AG04450 (cell line): ENCODE measurements around the gene FGF6. TPM values are rescaled to one million over a fixed set of nuclear protein-coding genes. Genes with fewer than 3 reads are reported as not detected.
"Not testable (repeated sequence)": the region's sequence is repeated elsewhere in the genome, so short reads cannot be mapped to it uniquely, and the experiment has no call there.

Experiments used
- CTCF ChIA-PET: fragments of 300-600, 350-600 bp; formaldehyde crosslinking; extraction: SDS; loops from one replicate; lab custom pipeline; 2022; ENCODE audit warnings: antibody characterized with exemption, inconsistent platforms; lab: Charles Lee
- POLR2A ChIA-PET: fragments of 350-600 bp; formaldehyde crosslinking; extraction: SDS; loops from one replicate; lab custom pipeline; 2021; ENCODE audit warnings: antibody characterized with exemption, inconsistent platforms; lab: Yijun Ruan, JAX
- DNase-seq: peaks from one replicate; pipeline ENCODE4 v3.0.0-alpha.2; 2011; ENCODE audit warnings: low read depth, low spot score
- H3K27ac ChIP-seq: one replicate; pipeline ENCODE4 v1.5.1; 2012; ENCODE audit warnings: low read depth, low read length, control low read depth
- H3K27me3 ChIP-seq: one replicate; pipeline ENCODE4 v1.6.0; 2012; ENCODE audit warnings: low read length; ENCODE audit not compliant: control insufficient read depth, insufficient read depth
- H3K4me3 ChIP-seq: 2 replicates; pipeline ENCODE4 v1.5.1; 2011; ENCODE audit warnings: mild to moderate bottlenecking, low read depth, low read length, control low read depth
- H3K9me3 ChIP-seq: 2 replicates; pipeline ENCODE4 v1.5.1; 2012; ENCODE audit warnings: low read length; ENCODE audit not compliant: control insufficient read depth, insufficient read depth
- CTCF ChIP-seq: IDR thresholded peaks from 2 replicates; pipeline ENCODE4 v1.5.1; 2011; ENCODE audit warnings: low read depth, low read length, control low read depth, inconsistent platforms
- polyA plus RNA-seq: library from polyadenylated mRNA; depleted of rRNA; stranded (reverse); fragments of >200 nt; gene quantifications from 2 replicates; pipeline ENCODE4 v1.2.3, GENCODE V29; 2011

Gene FGF6
- polyA plus RNA-seq, 1 experiment: not detected

GRCh38 chr12:4416276-4416675 lies 29.3 kb downstream of the FGF6 start:
- ChIA-PET POLR2A (no interaction called here), CTCF (no interaction called here)
- no peaks in the 10 kb centered on the region for H3K9me3 ChIP-seq
- H3K27ac ChIP-seq: no peak overlapping the region
- H3K4me3 ChIP-seq: no peak overlapping the region
- TF ChIP-seq CTCF: no peak
- H3K27me3 ChIP-seq: peaks cover 24% of the 10 kb centered on the region
- no peak for DNase-seq

- POLR2A ChIA-PET: no interaction called here
- Histone ChIP-seq H3K4me3 (no peak overlapping the region), H3K27ac (no peak overlapping the region), H3K9me3 (no peaks in the 10 kb centered on the region), H3K27me3 (peaks cover 12% of the 10 kb centered on the region)
- CTCF ChIA-PET: interaction anchor here (4.1 kb wide), 1 partner anchor 9 kb away, joined by 26 read pairs; no protein-coding TSS in a partner anchor
- no peak for TF ChIP-seq CTCF
- DNase-seq: no peak
Observed at GRCh38 chr12:4412465-4412864, 33.1 kb downstream of the FGF6 start.

- POLR2A ChIA-PET: no interaction called here
Observed at GRCh38 chr12:4412056-4412455, 33.6 kb downstream of the FGF6 start.

GRCh38 chr12:4407136-4407535 lies 38.5 kb downstream of the FGF6 start:
- TF ChIP-seq CTCF: no peak
- ChIA-PET CTCF (no interaction called here), POLR2A (no interaction called here)
- Histone ChIP-seq H3K27me3 (no peaks in the 10 kb centered on the region), H3K4me3 (no peak overlapping the region), H3K9me3 (no peaks in the 10 kb centered on the region), H3K27ac (no peak overlapping the region)
- no peak for DNase-seq

More at GRCh38 chr12:4412056-4412455, 33.6 kb downstream of the FGF6 start:
- no peak for DNase-seq
- peaks cover 9% of the 10 kb centered on the region for H3K27me3 ChIP-seq
- H3K9me3 ChIP-seq: no peaks in the 10 kb centered on the region
- no peak overlapping the region for H3K27ac ChIP-seq
- CTCF ChIA-PET: interaction anchor here (4.1 kb wide), 1 partner anchor 10 kb away, joined by 26 read pairs; no protein-coding TSS in a partner anchor
- no peak for TF ChIP-seq CTCF
- H3K4me3 ChIP-seq: no peak overlapping the region

- H3K27me3 ChIP-seq, DNase-seq, H3K4me3 ChIP-seq, H3K27ac ChIP-seq, POLR2A ChIA-PET, H3K9me3 ChIP-seq: not testable (repeated sequence)
- CTCF ChIA-PET: interaction anchor here (1.0 to 1.4 kb wide), 2 partner anchors 16 to 122 kb away, joined by 3 to 5 read pairs; no protein-coding TSS in a partner anchor
Observed at GRCh38 chr12:4404877-4405637, 40.6 kb downstream of the FGF6 start.
